Activated CD8-positive, alpha-beta memory T cell treated with anti-CD3 and anti-CD28 coated beads, Interleukin-2, amount 50 U/mL, for 1 hour (primary cell): Measurements from ENCODE around the gene SCIMP.
"Not testable (repeated sequence)": the region's sequence is repeated elsewhere in the genome, so short reads cannot be mapped to it uniquely, and the experiment has no call there.

ENCODE experiments used
- DNase-seq: peaks from one replicate; pipeline ENCODE4 v3.0.0-alpha.2; 2020; ENCODE audit errors: extremely low read depth

The SCIMP gene

DNA sequence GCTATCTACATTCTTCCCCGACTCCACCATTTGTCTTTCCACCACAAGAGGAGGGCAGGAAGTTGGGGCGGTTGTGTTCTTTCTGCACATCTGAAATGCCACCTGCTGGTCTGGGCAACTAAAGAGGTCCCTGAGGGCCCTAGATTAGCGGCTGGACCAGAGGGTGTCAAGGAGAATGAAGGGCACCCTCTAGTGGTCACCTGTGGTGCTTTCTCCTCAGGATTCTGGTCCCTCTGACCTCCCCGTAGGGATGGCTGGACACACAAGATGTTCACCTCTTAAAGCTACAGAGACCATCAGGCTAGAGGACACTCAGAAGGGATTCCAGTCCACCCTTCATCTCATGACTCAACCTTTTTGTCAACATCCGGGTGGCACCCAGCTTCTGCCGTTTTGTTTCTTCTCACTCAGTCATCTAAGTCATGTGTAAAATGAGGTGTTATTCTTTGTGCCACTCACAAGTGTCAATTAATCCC lies 2.9 kb upstream of the SCIMP start:
- no peak for DNase-seq

DNA sequence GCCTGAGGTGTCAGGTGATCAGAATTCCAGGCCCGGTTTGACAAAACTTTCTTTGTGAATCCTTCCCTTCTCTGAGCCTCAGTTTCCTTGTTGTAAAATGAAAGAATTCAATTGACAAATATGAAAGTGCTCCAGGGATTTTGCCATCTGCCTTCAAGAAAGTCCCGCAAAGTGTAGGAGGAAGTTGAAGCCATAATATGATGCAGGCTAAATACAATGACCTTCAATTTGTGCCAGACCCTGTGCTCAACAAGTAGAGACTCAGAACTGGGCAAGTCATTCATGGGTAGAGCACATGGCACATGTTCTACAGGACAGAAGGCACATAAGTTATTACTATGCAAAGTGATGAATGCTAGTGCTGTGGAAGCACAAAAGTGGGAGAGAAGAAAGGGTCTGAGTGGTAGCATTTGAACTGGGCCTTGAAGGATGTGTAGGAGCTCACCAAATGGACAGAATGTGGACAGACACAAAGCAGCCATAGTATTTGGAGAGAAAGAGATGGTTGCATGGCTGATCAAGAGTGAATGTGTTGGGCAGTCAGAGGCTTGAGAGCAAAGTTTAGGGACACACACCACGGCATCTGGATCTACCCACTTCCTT lies 2.4 kb upstream of the SCIMP start:
- DNase-seq = no peak

- DNase-seq = not testable (repeated sequence)
These were observed 1.2 kb downstream of the SCIMP start for GRCh38 chr17:5233492-5233891.

GRCh38 chr17:5226940-5227878 lies 7.5 kb downstream of the SCIMP start:
- no peak for DNase-seq

GRCh38 chr17:5225668-5226457 lies 8.8 kb downstream of the SCIMP start:
- DNase-seq = no peak

DNA sequence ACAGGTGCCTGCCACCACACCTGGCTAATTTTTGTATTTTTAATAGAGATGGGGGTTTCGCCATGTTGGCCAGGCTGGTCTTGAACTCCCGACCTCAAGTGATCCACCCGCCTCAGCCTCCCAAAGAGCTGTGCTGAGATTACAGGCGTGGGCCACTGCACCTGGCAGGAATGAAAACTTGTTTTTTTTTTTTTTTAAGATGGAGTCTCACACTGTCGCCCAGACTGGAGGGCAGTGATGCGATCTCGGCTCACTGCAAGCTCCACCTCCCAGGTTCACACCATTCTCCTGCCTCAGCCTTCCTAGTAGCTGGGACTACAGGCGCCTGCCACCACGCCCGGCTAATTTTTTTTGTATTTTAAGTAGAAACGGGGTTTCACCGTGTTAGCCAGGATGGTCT lies 12.7 kb downstream of the SCIMP start:
- not testable (repeated sequence) for DNase-seq

GRCh38 chr17:5220074-5220473 lies 14.6 kb downstream of the SCIMP start:
- no peak for DNase-seq

- no peak for DNase-seq
These were observed 15.1 kb downstream of the SCIMP start for GRCh38 chr17:5219536-5219935.

DNA sequence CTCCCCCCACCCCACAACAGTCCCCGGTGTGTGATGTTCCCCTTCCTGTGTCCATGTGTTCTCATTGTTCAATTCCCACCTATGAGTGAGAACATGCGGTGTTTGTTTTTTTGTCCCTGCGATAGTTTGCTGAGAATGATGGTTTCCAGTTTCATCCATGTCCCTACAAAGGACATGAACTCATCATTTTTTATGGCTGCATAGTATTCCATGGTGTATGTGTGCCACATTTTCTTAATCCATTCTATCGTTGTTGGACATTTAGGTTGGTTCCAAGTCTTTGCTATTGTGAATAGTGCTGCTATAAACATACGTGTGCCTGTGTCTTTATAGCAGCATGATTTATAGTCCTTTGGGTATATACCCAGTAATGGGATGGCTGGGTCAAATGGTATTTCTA lies 17.1 kb downstream of the SCIMP start:
- not testable (repeated sequence) for DNase-seq

- no peak for DNase-seq
These were observed 23.2 kb downstream of the SCIMP start for GRCh38 chr17:5211458-5211857.

DNA sequence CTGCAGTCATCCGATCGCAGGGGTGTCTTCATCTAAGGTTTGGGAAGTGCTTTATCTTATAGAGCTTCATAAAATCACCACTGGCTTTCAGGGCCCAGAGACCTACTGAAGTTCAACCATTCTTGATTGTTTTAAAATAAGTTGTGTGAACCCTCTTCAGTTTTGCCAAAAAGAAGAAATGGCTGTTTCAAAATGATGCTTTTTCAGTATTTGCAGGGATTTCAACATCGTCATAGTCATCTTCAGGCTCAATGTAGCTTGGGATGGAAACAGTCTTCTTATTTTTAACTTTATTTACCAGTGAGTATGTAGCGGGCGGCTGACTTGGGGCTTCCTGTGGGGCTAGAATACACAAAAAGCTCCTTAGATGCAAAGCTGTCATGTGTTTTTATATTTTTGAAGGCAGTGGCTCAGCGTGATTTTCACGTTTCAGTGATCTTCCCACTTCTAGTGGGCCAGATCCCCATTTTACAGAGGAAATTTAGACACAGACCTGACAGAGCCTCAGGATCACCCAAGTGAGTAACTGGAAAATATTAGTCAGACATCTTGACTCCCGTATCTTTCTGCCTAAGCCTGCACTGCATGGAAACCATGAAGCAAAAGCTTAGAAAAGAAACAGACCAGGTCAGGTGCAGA lies 23.9 kb downstream of the SCIMP start:
- DNase-seq = no peak

DNA sequence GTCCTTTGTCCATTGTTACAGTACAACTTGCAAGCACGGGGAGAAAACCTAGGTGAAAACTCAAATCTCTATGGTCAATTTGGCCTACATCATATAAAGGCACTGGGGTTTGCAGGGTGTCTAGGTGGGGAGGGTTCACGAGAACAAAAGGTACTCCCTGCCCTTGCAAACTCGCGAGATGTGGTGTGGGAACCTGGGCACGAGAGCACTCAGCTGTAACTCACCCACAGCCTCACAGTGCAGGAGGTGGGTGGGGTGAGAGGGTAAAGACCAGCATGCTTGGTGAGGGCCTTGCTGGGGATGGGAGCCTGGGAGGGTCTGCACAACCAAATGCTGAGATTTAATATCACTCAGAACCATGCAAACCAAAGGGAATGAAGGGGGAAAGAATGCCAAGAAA lies 24.6 kb downstream of the SCIMP start:
- DNase-seq = no peak

DNA sequence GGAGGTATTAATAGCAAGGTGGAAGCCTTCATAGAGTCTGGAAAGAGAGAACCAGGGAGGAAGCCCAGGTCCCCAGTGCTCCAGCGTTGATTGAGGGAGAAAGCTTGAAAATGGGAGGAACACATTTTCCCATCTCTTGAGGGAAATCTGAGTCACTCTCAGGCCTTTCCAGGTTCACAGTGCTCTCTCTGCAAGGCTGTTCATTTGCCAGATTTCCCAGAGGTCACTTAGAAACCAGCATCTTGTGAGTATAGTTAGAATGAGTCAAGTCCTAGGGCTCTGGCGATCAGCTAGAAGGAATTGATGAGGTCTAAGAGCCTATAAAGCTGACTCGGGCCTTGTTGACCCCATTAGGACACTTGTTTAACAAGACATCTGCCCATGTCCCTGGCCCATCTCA lies 25.3 kb downstream of the SCIMP start:
- no peak for DNase-seq

- DNase-seq = no peak
These were observed 30.8 kb downstream of the SCIMP start for GRCh38 chr17:5203908-5204294.

GRCh38 chr17:5203178-5203907 lies 31.3 kb downstream of the SCIMP start:
- no peak for DNase-seq

DNA sequence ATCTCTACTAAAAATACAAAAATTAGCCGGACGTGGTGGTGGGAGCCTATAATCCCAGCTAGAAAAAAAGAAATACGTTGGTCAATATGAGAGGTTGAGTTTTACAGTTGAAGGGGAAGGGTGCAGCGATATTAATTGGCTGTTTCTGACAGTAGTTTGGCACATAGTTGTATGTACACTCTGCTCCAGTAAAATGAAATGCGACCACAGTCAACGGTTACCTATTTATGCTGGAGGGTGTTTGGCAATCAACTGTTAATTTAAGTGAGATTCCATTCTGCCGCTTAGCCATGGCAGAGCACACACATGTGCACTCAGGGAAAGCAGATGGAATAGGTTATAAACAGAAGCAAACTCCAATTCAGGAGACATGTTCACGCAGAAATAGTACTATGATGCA lies 33.6 kb downstream of the SCIMP start:
- no peak for DNase-seq

GRCh38 chr17:5200360-5200759 lies 34.3 kb downstream of the SCIMP start:
- no peak for DNase-seq

DNA sequence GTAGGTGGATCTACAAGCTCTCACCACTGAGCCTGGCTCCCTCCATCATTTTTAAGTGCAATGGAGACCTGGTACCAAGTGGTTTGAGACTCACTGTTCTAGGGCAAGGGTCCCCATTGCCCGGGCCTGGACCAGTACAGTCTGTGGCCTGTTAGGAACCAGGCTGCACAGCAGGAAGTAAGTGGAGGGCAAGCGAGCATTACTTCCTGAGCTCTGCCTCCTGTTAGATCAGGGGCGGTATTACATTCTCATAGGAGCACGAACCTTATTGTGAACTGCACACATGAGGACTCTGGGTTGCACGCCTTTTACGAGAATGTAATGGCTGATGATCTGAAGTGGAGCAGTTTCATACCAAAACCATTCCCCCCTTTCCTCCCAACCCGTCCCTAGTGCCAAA lies 36.2 kb downstream of the SCIMP start:
- no peak for DNase-seq

GRCh38 chr17:5194346-5194745 lies 40.3 kb downstream of the SCIMP start:
- DNase-seq = no peak

- DNase-seq = peak; percentile 93
These were observed 42.9 kb downstream of the SCIMP start, which contains the start of gene ZNF594 for GRCh38 chr17:5191541-5192417. Gene ZNF594, minus strand, starts transcription at chr17:5191868. Its CDS starts 7,612 bp downstream, at chr17:5184256.
